Measurements from ENCODE around the gene PKNOX2.

The PKNOX2 gene

GRCh38 chr11:125167292-125167953 is 2.9 kb downstream of the PKNOX2 start:
- TF ChIP-seq POLR2AphosphoS5 (IDR thresholded peaks at IDR 0.05; ENCODE audit: low read depth, low read length) (no peak), POLR2A (IDR thresholded peaks at IDR 0.05; ENCODE audit: low read depth, low read length) (no peak), TAF1 (IDR thresholded peaks at IDR 0.05; ENCODE audit: borderline replicate concordance, low read depth, low read length) (no peak)
- FAIRE-seq (no peak), DNase-seq (ENCODE audit: insufficient read length) (no peak)

- TF ChIP-seq POLR2A (IDR thresholded peaks at IDR 0.05; ENCODE audit: low read depth, low read length) (no peak), TAF1 (IDR thresholded peaks at IDR 0.05; ENCODE audit: borderline replicate concordance, low read depth, low read length) (no peak), POLR2AphosphoS5 (IDR thresholded peaks at IDR 0.05; ENCODE audit: low read depth, low read length) (no peak)
- no peak for FAIRE-seq
These were observed 3.6 kb downstream of the PKNOX2 start for GRCh38 chr11:125167954-125168835.

GRCh38 chr11:125168918-125169456 is 4.4 kb downstream of the PKNOX2 start:
- TF ChIP-seq POLR2A (IDR thresholded peaks at IDR 0.05; ENCODE audit: low read depth, low read length) (no peak), POLR2AphosphoS5 (IDR thresholded peaks at IDR 0.05; ENCODE audit: low read depth, low read length) (no peak), TAF1 (IDR thresholded peaks at IDR 0.05; ENCODE audit: borderline replicate concordance, low read depth, low read length) (no peak)
- DNase-seq (ENCODE audit: insufficient read length) (no peak), FAIRE-seq (no peak)

More at GRCh38 chr11:125167954-125168835, 3.6 kb downstream of the PKNOX2 start:
- no peak for DNase-seq (ENCODE audit: insufficient read length)

- TF ChIP-seq POLR2A (IDR thresholded peaks at IDR 0.05; ENCODE audit: low read depth, low read length) (no peak), TAF1 (IDR thresholded peaks at IDR 0.05; ENCODE audit: borderline replicate concordance, low read depth, low read length) (no peak), POLR2AphosphoS5 (IDR thresholded peaks at IDR 0.05; ENCODE audit: low read depth, low read length) (no peak)
- FAIRE-seq (no peak), DNase-seq (ENCODE audit: insufficient read length) (no peak)
These were observed 5.5 kb downstream of the PKNOX2 start for GRCh38 chr11:125170001-125170509.

GRCh38 chr11:125170510-125171031 is 6.0 kb downstream of the PKNOX2 start:
- no peak for TF ChIP-seq POLR2A (IDR thresholded peaks at IDR 0.05; ENCODE audit: low read depth, low read length)
- no peak for TF ChIP-seq TAF1 (IDR thresholded peaks at IDR 0.05; ENCODE audit: borderline replicate concordance, low read depth, low read length)
- no peak for FAIRE-seq
- no peak for DNase-seq (ENCODE audit: insufficient read length)

- FAIRE-seq = no peak
- no peak for DNase-seq (ENCODE audit: insufficient read length)
- TF ChIP-seq POLR2A (IDR thresholded peaks at IDR 0.05; ENCODE audit: low read depth, low read length) (no peak), TAF1 (IDR thresholded peaks at IDR 0.05; ENCODE audit: borderline replicate concordance, low read depth, low read length) (no peak), POLR2AphosphoS5 (IDR thresholded peaks at IDR 0.05; ENCODE audit: low read depth, low read length) (no peak)
These were observed 7.4 kb downstream of the PKNOX2 start for GRCh38 chr11:125171974-125172373.

GRCh38 chr11:125173027-125173426 is 8.5 kb downstream of the PKNOX2 start:
- FAIRE-seq (no peak), DNase-seq (ENCODE audit: insufficient read length) (no peak)
- TF ChIP-seq POLR2AphosphoS5 (IDR thresholded peaks at IDR 0.05; ENCODE audit: low read depth, low read length) = no peak
- no peak for TF ChIP-seq POLR2A (IDR thresholded peaks at IDR 0.05; ENCODE audit: low read depth, low read length)
- TF ChIP-seq TAF1 (IDR thresholded peaks at IDR 0.05; ENCODE audit: borderline replicate concordance, low read depth, low read length) = no peak

GRCh38 chr11:125173556-125173955 is 9.0 kb downstream of the PKNOX2 start:
- no peak for TF ChIP-seq POLR2A (IDR thresholded peaks at IDR 0.05; ENCODE audit: low read depth, low read length)
- TF ChIP-seq TAF1 (IDR thresholded peaks at IDR 0.05; ENCODE audit: borderline replicate concordance, low read depth, low read length) = no peak
- no peak for TF ChIP-seq POLR2AphosphoS5 (IDR thresholded peaks at IDR 0.05; ENCODE audit: low read depth, low read length)
- no peak for DNase-seq (ENCODE audit: insufficient read length)
- FAIRE-seq = no peak

GRCh38 chr11:125174057-125174456 is 9.5 kb downstream of the PKNOX2 start:
- TF ChIP-seq TAF1 (IDR thresholded peaks at IDR 0.05; ENCODE audit: borderline replicate concordance, low read depth, low read length) = no peak
- DNase-seq (ENCODE audit: insufficient read length) = no peak
- peak; percentile 9 for FAIRE-seq

GRCh38 chr11:125174686-125175085 is 10.1 kb downstream of the PKNOX2 start:
- FAIRE-seq (no peak), DNase-seq (ENCODE audit: insufficient read length) (no peak)
- TF ChIP-seq POLR2A (IDR thresholded peaks at IDR 0.05; ENCODE audit: low read depth, low read length) (no peak), POLR2AphosphoS5 (IDR thresholded peaks at IDR 0.05; ENCODE audit: low read depth, low read length) (no peak), TAF1 (IDR thresholded peaks at IDR 0.05; ENCODE audit: borderline replicate concordance, low read depth, low read length) (no peak)

- TF ChIP-seq POLR2A (IDR thresholded peaks at IDR 0.05; ENCODE audit: low read depth, low read length) (no peak), POLR2AphosphoS5 (IDR thresholded peaks at IDR 0.05; ENCODE audit: low read depth, low read length) (no peak), TAF1 (IDR thresholded peaks at IDR 0.05; ENCODE audit: borderline replicate concordance, low read depth, low read length) (no peak)
- no peak for FAIRE-seq
These were observed 10.6 kb downstream of the PKNOX2 start for GRCh38 chr11:125175166-125175565.

More at GRCh38 chr11:125175166-125175565, 10.6 kb downstream of the PKNOX2 start:
- DNase-seq (ENCODE audit: insufficient read length) = no peak

Data from GM12892 (cell line).